ENCODE results near the gene NBEA.

DNA sequence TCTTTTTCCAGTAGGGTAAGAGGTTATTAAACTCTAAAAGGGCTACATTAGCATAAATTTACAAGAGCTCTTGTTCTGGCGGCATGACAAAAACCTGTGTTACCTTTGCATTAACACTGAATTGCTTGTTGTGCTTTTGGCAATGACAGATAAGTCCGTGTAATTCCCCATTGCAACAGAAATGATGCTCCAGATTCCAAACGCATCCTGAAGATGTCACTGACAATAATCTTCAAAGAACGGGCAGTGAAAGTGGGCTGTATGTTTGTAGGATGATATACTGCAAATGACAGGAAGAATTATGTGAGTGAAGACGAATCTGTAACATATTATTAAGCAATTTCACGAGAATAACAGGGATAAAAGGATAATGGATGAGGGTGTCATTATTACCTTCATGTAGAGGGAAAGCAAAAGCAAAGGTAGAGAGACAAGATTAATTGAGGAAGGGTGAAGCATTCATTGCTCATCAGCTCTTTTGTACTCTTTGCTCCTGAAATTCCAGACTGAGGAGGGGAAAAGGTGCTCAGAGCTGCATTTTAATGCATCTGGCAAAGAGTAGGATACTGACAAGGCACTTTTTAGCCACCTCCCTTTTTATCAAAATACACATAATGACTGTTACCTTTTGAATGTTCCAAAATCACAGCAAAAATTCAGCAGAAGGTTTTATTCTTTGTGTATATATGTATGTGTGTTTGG, 572.9 kb downstream of the NBEA start:
- TF ChIP-seq, protein P1, sequence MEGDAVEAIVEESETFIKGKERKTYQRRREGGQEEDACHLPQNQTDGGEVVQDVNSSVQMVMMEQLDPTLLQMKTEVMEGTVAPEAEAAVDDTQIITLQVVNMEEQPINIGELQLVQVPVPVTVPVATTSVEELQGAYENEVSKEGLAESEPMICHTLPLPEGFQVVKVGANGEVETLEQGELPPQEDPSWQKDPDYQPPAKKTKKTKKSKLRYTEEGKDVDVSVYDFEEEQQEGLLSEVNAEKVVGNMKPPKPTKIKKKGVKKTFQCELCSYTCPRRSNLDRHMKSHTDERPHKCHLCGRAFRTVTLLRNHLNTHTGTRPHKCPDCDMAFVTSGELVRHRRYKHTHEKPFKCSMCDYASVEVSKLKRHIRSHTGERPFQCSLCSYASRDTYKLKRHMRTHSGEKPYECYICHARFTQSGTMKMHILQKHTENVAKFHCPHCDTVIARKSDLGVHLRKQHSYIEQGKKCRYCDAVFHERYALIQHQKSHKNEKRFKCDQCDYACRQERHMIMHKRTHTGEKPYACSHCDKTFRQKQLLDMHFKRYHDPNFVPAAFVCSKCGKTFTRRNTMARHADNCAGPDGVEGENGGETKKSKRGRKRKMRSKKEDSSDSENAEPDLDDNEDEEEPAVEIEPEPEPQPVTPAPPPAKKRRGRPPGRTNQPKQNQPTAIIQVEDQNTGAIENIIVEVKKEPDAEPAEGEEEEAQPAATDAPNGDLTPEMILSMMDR (conservative IDR thresholded peaks at IDR 0.05) = no peak
- no peak for TF ChIP-seq ZFX (IDR thresholded peaks at IDR 0.05)
